GM12878 (cell line): ENCODE results near the gene ZNF366. TPM values are rescaled to one million over a fixed set of nuclear protein-coding genes. Genes with fewer than 3 reads are reported as not detected.

ENCODE experiments used
- ATAC-seq: fragments of 200-7000 bp; cut with Tn5 transposase; 3 replicates; pipeline ENCODE4 v1.9.1; 2020; ENCODE audit warnings: mild to moderate bottlenecking, moderate library complexity
- BruUV-seq: library from RNA; stranded (reverse); fragments of 400-500 nt; replicated peaks from 2 replicates; lab custom pipeline; 2021; lab: Mats Ljungman, UMichigan
- CTCF ChIA-PET: fragments of 300-600 bp; sonication (Branson Sonifier 250); formaldehyde crosslinking; extraction: SDS; loops from one replicate; lab custom pipeline; 2021; ENCODE audit warnings: inconsistent platforms; lab: Yijun Ruan, JAX
- POLR2A ChIA-PET: fragments of 350-600 bp; formaldehyde crosslinking; extraction: SDS; loops from one replicate; lab custom pipeline; 2021; ENCODE audit warnings: inconsistent platforms; lab: Charles Lee
- RAD21 ChIA-PET: fragments of 300-600 bp; sonication (Branson Sonifier 250); formaldehyde crosslinking; loops from one replicate; lab custom pipeline; 2023; ENCODE audit warnings: antibody characterized with exemption; ENCODE audit not compliant: unreplicated experiment; lab: Charles Lee
- SMC1A ChIA-PET: fragments of 300-600 bp; sonication (Branson Sonifier 250); formaldehyde crosslinking; loops from one replicate; lab custom pipeline; 2023; ENCODE audit not compliant: unreplicated experiment, uncharacterized antibody; lab: Charles Lee
- DNase-seq: peaks from one replicate; pipeline ENCODE4 v3.0.0-alpha.2; 2011; ENCODE audit warnings: low read depth, low spot score
- FAIRE-seq: peaks from 3 replicates; lab custom pipeline; 2011; peaks lifted over from hg19 to GRCh38; lab: Jason Lieb, UNC
- H2AFZ ChIP-seq: 2 replicates; pipeline ENCODE4 v1.6.0; 2011; ENCODE audit warnings: low read depth, low read length, control low read depth; ENCODE audit not compliant: control insufficient read depth
- H3K27ac ChIP-seq: 2 replicates; pipeline ENCODE4 v1.5.1; 2011; ENCODE audit warnings: control low read depth; ENCODE audit not compliant: control insufficient read depth, insufficient read depth
- H3K27me3 ChIP-seq, 2 experiments: replicated peaks in 1 of 2; 2 replicates each; pipeline versions ENCODE4 v1.6.0 to v1.6.1; 2011; ENCODE audit warnings: low read length in 1 of 2; ENCODE audit not compliant: control insufficient read depth in 2 of 2, insufficient read depth in 2 of 2
- H3K36me3 ChIP-seq, 2 experiments: 2 replicates each; pipeline ENCODE4 v1.5.1; 2011; ENCODE audit warnings: low read length in 1 of 2; ENCODE audit not compliant: control insufficient read depth in 2 of 2, insufficient read depth in 2 of 2
- H3K4me1 ChIP-seq: 2 replicates; pipeline ENCODE4 v1.6.1; 2011; ENCODE audit warnings: mild to moderate bottlenecking, low read length, moderate library complexity, mixed read lengths; ENCODE audit not compliant: control insufficient read depth, insufficient read depth
- H3K4me2 ChIP-seq: 2 replicates; pipeline ENCODE4 v1.6.0; 2011; ENCODE audit warnings: control low read depth; ENCODE audit not compliant: control insufficient read depth, insufficient read depth
- H3K4me3 ChIP-seq: fragments of 200-600 bp; sonication (generic); 2 replicates; pipeline ENCODE4 v1.5.1; 2016
- H3K79me2 ChIP-seq: 2 replicates; pipeline ENCODE4 v1.6.0; 2011; ENCODE audit warnings: low read length; ENCODE audit not compliant: control insufficient read depth, insufficient read depth
- H3K9ac ChIP-seq: 2 replicates; pipeline ENCODE4 v1.8.0; 2011; ENCODE audit warnings: low read length, control low read depth, mixed read lengths; ENCODE audit not compliant: control insufficient read depth, insufficient read depth
- H3K9me3 ChIP-seq: replicated peaks from 3 replicates; pipeline ENCODE4 v1.5.1; 2011; ENCODE audit warnings: mild to moderate bottlenecking, low read length; ENCODE audit not compliant: control insufficient read depth, insufficient read depth
- H4K20me1 ChIP-seq: 2 replicates; pipeline ENCODE4 v1.6.0; 2011; ENCODE audit not compliant: control insufficient read depth, insufficient read depth
- SREBF2 ChIP-seq: IDR thresholded peaks from 2 replicates; pipeline ENCODE4 v1.6.1; 2012; ENCODE audit warnings: mild to moderate bottlenecking, low read length
- ZBTB40 ChIP-seq: fragments of 450-650 bp; IDR thresholded peaks from 2 replicates; pipeline ENCODE4 v1.6.1; 2016; ENCODE audit warnings: mild to moderate bottlenecking, moderate library complexity, borderline replicate concordance
- WGBS: methylation state at CpG from one replicate; pipeline ENCODE4 v1.1.6; 2016; ENCODE audit warnings: low lambda C conversion rate; ENCODE audit not compliant: insufficient replicate concordance, insufficient coverage; ENCODE audit errors: missing lambda C conversion rate; 5-methylcytosine and 5-hydroxymethylcytosine counted together
- in situ Hi-C: fragments of 300-500 bp; cut with MboI; formaldehyde crosslinking; loops from 9 replicates; pipeline ENCODE4 v1.14.3; 2018; ENCODE audit warnings: mixed read lengths
- intact Hi-C: fragments of 100-400 bp; cut with micrococcal nuclease; formaldehyde crosslinking; loops from one replicate; pipeline ENCODE4 v1.14.2; 2022; ENCODE audit not compliant: unreplicated experiment
- polyA plus RNA-seq, 11 experiments: library from polyadenylated mRNA; depleted of rRNA in 4 of 11; unstranded in 6 of 11; stranded (reverse) in 5 of 11; fragments of >200 nt; fragmentation: Nextera tagmentation in 4 of 11; fragmentation: Illumina TruSeq in 1 of 11; extraction: Ambion mirVana in 4 of 11; extraction: Trizol in 1 of 11; gene quantifications; 1 replicate in 1 of 11; 2 replicates in 10 of 11; pipeline versions ENCODE4 v1.2.1 to v1.2.3, GENCODE V29; 2011 to 2016; ENCODE audit warnings: inconsistent platforms in 2 of 11, missing spikeins in 2 of 11, low read depth in 1 of 11
- total RNA-seq, 4 experiments: library from RNA; depleted of rRNA in 3 of 4; stranded (reverse); fragments of >200 nt in 3 of 4; fragmentation: Illumina TruSeq in 1 of 4; extraction: Trizol in 1 of 4; gene quantifications; 2 replicates each; pipeline versions ENCODE4 v1.2.1 to v1.2.3, GENCODE V29; 2013 to 2021

Gene ZNF366
- total and polyA plus RNA-seq, 10 of the 15 experiments (the other 5 are each of a cell fraction or from before 2014, with no cell fraction given), result 0.01 to 0.18 (median 0.04) TPM; not detected in 6

GRCh38 chr5:72477644-72478043 lies 29.6 kb downstream of the ZNF366 start:
- BruUV-seq, result no TSS peak
- FAIRE-seq (no peak), ATAC-seq (no peak), DNase-seq (no peak)
- POLR2A ChIA-PET, result interaction anchor here (0.7 to 4.2 kb wide), 7 partner anchors 9 to 64 kb away, joined by 3 to 22 read pairs (median 3); no protein-coding TSS in a partner anchor
- H4K20me1 ChIP-seq, result no peaks in the 10 kb centered on the region
- H3K79me2 ChIP-seq, result no peaks in the 10 kb centered on the region
- H3K9ac ChIP-seq, result no peak overlapping the region
- H3K36me3 ChIP-seq, result no peaks in the 10 kb centered on the region
- no peak overlapping the region for H2AFZ ChIP-seq
- CTCF ChIA-PET, result interaction anchor here (0.6 to 2.3 kb wide), 8 partner anchors 10 to 111 kb away, joined by 3 to 11 read pairs (median 4); no protein-coding TSS in a partner anchor
- intact Hi-C loops (no loop called here), in situ Hi-C loops (no loop called here)
- RAD21 ChIA-PET, result interaction anchor here (0.8 to 2.2 kb wide), 8 partner anchors 11 to 111 kb away, joined by 3 to 38 read pairs (median 4); no protein-coding TSS in a partner anchor
- TF ChIP-seq SREBF2, result no peak
- TF ChIP-seq ZBTB40, result peak; percentile 84
- WGBS, result 88% methylated on average over 4 of the region's 4 CpGs
- no peak overlapping the region for H3K4me2 ChIP-seq
- H3K9me3 ChIP-seq, result no peaks in the 10 kb centered on the region; the same call in 2 of the 3 replicates
- H3K4me1 ChIP-seq, result peaks cover 42% of the 10 kb centered on the region
- SMC1A ChIA-PET, result interaction anchor here (0.9 to 7.1 kb wide), 18 partner anchors 10 to 341 kb away, joined by 3 to 76 read pairs (median 4); partner anchors contain the start of gene ZNF366
- H3K4me3 ChIP-seq, result no peak overlapping the region
- no peaks in the 10 kb centered on the region for H3K27me3 ChIP-seq
- peak overlapping the region; percentile 35; the same call in 1 of the 2 replicates for H3K27ac ChIP-seq
